GM12874 (cell line): ENCODE data around the gene RANBP3L.

Experiments used
- TF ChIP-seq, protein P1 (sequence below): IDR thresholded peaks from 2 replicates; pipeline ENCODE4 v1.5.1; 2011; ENCODE audit warnings: low read depth, mild to moderate bottlenecking, control low read depth, low read length, moderate library complexity; ENCODE audit not compliant: insufficient read depth

RANBP3L gene

GRCh38 chr5:36277521-36278176, 24.1 kb downstream of the RANBP3L start:
- TF ChIP-seq, protein P1, sequence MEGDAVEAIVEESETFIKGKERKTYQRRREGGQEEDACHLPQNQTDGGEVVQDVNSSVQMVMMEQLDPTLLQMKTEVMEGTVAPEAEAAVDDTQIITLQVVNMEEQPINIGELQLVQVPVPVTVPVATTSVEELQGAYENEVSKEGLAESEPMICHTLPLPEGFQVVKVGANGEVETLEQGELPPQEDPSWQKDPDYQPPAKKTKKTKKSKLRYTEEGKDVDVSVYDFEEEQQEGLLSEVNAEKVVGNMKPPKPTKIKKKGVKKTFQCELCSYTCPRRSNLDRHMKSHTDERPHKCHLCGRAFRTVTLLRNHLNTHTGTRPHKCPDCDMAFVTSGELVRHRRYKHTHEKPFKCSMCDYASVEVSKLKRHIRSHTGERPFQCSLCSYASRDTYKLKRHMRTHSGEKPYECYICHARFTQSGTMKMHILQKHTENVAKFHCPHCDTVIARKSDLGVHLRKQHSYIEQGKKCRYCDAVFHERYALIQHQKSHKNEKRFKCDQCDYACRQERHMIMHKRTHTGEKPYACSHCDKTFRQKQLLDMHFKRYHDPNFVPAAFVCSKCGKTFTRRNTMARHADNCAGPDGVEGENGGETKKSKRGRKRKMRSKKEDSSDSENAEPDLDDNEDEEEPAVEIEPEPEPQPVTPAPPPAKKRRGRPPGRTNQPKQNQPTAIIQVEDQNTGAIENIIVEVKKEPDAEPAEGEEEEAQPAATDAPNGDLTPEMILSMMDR, result no peak

- TF ChIP-seq, protein P1, result no peak
Measured at GRCh38 chr5:36276864-36277263, 24.8 kb downstream of the RANBP3L start.

GRCh38 chr5:36273809-36274526, 27.7 kb downstream of the RANBP3L start:
- TF ChIP-seq, protein P1, result no peak

GRCh38 chr5:36272136-36272690, 29.5 kb downstream of the RANBP3L start:
- TF ChIP-seq, protein P1, result no peak

DNA sequence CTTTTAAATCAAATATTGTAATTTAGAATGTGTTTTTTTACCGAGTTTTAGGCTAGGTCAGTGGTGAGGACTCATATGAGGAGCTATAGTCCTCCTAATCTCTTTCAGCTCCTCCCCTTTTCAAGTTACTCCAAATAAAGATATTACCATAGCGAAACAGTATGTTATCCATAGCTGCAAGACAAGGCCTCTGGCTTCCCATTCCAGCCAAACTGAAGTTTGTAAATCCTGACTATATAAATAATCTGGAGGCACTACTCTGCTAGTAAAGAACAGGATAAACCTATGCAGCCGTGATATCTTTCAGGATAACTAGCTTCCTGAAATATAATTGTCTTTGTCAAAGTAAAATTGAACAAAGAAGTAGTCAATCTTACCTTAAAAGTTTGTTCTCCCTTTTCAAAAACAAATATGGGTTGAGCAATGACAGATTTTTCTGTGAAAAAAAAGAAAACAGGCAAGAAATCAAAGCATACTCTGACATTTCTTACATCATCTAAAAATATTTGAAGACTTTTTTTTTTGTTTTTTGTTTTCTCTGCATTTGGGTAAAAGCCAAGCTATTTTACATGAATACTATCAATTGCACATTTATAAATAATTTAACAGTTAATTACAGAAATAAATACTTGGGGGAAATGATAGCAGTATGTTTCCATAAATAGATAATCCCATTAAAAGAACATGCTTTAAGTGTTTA, 30.7 kb downstream of the RANBP3L start:
- TF ChIP-seq, protein P1, result no peak

GRCh38 chr5:36270175-36270574, 31.5 kb downstream of the RANBP3L start:
- TF ChIP-seq, protein P1, result no peak

GRCh38 chr5:36269478-36269877, 32.2 kb downstream of the RANBP3L start:
- TF ChIP-seq, protein P1, result no peak
